Cerebellar nuclear complex (tissue), 1 donor: Measurements from ENCODE around the gene SH2D4B.

ENCODE experiments used
- DNase-seq, 2 experiments: peaks; one replicate each; lab custom pipeline; 2025; lab: John Stamatoyannopoulos, UW

The SH2D4B gene

DNA sequence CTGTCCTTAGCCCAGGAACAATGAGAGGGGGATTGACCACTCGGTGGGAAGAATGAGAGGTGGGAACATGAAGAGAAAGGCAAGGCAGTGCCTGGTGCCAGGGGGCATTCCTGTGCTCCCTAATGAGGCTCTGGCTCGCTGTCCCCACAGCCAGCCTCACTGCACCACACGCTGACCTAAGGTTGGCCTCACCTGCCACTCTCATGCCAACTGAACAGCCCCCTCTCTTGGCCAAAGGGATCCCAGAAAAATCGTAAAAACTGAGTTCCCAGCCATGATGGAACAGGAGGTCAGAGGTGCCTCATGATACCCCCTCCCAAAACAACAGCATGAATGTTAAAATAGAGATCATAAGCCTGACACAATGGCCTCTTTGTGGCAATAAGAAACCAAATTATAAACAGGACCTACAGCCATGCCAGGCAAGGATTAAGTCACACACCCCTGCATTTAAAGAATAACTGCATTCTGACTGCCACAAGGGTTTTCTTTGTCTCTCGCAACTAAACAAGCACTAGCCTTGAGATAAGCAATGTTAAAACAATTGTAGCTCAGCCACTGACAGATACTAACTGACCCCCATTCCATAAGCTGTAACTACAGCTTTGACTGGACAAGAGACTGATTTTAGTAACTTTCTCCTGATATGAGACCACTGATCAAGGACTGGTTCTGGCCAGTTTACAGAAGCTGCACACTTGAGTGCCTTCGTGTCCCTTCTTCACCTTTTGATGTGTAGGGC, 149.2 kb downstream of the SH2D4B start:
- DNase-seq = no peak

DNA sequence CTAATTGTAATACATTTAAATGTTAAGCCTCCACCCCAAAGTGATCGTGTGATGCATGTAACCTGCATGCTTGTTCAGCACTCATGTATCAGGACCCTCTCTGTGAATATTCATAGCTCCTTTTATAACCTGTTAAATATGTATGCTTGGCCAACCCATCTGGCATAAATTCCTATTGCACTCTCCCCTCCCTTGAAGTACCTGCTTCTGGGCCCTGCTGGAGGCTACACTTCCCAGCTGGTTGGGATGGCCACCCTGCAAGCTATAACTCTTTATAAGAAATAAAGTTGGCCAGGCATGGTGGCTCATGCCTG, 149.7 kb downstream of the SH2D4B start:
- DNase-seq = no peak

GRCh38 chr10:80690434-80690833, 152.7 kb downstream of the SH2D4B start:
- no peak for DNase-seq

- no peak for DNase-seq
Observed at GRCh38 chr10:80691441-80691840, 153.7 kb downstream of the SH2D4B start.

- no peak for DNase-seq
Observed at GRCh38 chr10:80693565-80693964, 155.9 kb downstream of the SH2D4B start.

- DNase-seq = no peak
Observed at GRCh38 chr10:80694930-80695329, 157.2 kb downstream of the SH2D4B start.
